ENCODE results near the gene ERG28. TPM values are rescaled to one million over a fixed set of nuclear protein-coding genes. Genes with fewer than 3 reads are reported as not detected.

The ERG28 gene
- total and polyA plus RNA-seq, 2 experiments from 2014 or later, result 6.6 to 21.4 TPM

DNA sequence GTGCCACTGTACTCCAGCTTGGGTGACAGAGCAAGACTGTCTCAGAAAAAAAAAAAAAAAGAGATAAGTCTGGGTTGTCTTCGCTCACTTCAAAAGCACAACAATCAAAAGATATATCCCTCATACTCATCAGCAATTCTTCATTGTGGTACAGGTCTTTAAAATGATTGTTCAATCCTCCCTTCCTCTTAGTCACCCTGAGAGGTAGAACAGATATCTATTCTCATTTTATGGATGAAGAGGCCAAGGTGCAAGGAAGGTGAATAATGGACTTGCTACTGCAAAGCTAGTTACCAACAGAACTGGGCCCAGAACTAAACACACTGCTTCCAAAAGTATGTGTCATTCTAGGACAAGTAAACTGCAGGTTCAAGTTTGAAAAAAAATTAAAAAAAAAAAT is 7.1 kb downstream of the ERG28 start:
- 86 to 95% methylated on average over 1 of the region's 1 CpG for WGBS, 2 experiments (ENCODE audit: low coverage in 1 of 2, low lambda C conversion rate in 2 of 2, missing lambda C conversion rate in 2 of 2)
- peaks cover 6% of the 10 kb centered on the region for H3K4me1 ChIP-seq (ENCODE audit: insufficient read depth)
- no peak for DNase-seq
- peaks cover 5% of the 10 kb centered on the region; the same call in 1 of the 2 replicates for H3K36me3 ChIP-seq (ENCODE audit: low read depth)
- H3K4me2 ChIP-seq (ENCODE audit: unreplicated experiment), result no peak overlapping the region
- no peak overlapping the region for H3K4me3 ChIP-seq
- H3K9me2 ChIP-seq (ENCODE audit: insufficient read depth), result no peaks in the 10 kb centered on the region
- H3K9me3 ChIP-seq (ENCODE audit: low read depth), result no peaks in the 10 kb centered on the region
- H3K27me3 ChIP-seq (replicated peaks; ENCODE audit: insufficient read depth), result no peaks in the 10 kb centered on the region
- no peak overlapping the region for H3K9ac ChIP-seq
- TF ChIP-seq EZH2 (IDR thresholded peaks at IDR 0.05; ENCODE audit: insufficient read depth, poor library complexity, severe bottlenecking), result no peak
- no peak for TF ChIP-seq EZH2phosphoT487 (IDR thresholded peaks at IDR 0.05; ENCODE audit: insufficient read depth, low read depth)
- no peaks in the 10 kb centered on the region for H4K20me1 ChIP-seq (ENCODE audit: insufficient read depth)
- no peaks in the 10 kb centered on the region for H3K79me2 ChIP-seq (ENCODE audit: insufficient read depth)
- no peak overlapping the region for H2AFZ ChIP-seq
- H3F3A ChIP-seq (ENCODE audit: insufficient read depth), result peaks cover 2% of the 10 kb centered on the region; the same call in 1 of the 2 replicates
- no peak overlapping the region for H3K27ac ChIP-seq
- in situ Hi-C loops (cut with MboI), result no loop called here

DNA sequence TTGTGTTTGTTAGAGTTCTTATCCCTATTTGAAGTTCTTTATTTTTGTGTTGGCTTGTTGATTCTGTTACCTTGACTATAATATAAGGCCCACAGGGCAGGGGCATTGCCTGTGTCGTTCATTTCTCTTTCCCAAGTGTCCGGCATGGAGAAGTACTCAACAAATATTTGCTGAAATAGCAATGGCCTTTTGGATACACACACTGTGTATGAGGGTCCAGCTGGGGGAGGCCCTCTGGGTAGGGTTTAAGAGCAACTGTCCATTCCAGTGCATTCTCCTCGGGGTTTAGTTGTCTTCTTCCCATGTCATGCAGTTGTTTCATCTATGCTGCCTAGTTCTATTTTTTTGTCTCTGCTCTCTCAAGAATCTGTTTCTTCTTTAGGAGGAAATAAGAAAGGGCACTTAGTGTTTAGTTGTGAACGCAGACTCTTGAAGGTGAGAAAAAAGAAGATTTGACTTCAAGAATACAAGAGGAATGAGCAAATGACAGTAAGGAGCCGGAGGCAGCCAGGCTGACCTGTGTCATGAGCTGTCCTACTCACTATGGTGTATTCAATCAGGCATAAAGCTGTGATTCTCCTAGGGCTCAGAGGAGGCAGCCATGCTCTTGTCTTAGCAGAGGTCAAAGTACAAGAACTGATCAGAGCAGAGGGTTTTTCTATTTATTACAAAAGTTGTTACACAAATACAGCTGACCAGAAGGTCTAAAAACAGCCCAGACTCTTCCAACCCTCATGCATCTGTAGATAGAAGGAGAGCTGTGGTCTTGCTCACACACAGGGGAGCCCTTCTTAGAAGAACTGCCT is 10.2 kb downstream of the ERG28 start:
- H3K79me2 ChIP-seq (ENCODE audit: insufficient read depth), result no peaks in the 10 kb centered on the region
- H3K9me3 ChIP-seq (ENCODE audit: low read depth), result no peaks in the 10 kb centered on the region
- H3K9ac ChIP-seq, result no peak overlapping the region
- no peak overlapping the region for H2AFZ ChIP-seq
- H4K20me1 ChIP-seq (ENCODE audit: insufficient read depth), result no peaks in the 10 kb centered on the region
- in situ Hi-C loops (cut with MboI), result no loop called here
- no peak overlapping the region for H3K27ac ChIP-seq
- H3K36me3 ChIP-seq (ENCODE audit: low read depth), result peaks cover 5% of the 10 kb centered on the region; the same call in 1 of the 2 replicates
- H3K9me2 ChIP-seq (ENCODE audit: insufficient read depth), result no peaks in the 10 kb centered on the region
- no peaks in the 10 kb centered on the region for H3K27me3 ChIP-seq (replicated peaks; ENCODE audit: insufficient read depth)
- no peak overlapping the region for H3K4me2 ChIP-seq (ENCODE audit: unreplicated experiment)
- TF ChIP-seq EZH2phosphoT487 (IDR thresholded peaks at IDR 0.05; ENCODE audit: insufficient read depth, low read depth), result no peak
- no peak for TF ChIP-seq EZH2 (IDR thresholded peaks at IDR 0.05; ENCODE audit: insufficient read depth, poor library complexity, severe bottlenecking)
- peaks cover 26% of the 10 kb centered on the region for H3K4me1 ChIP-seq (ENCODE audit: insufficient read depth)
- H3K4me3 ChIP-seq, result no peak overlapping the region
- no peak for DNase-seq
- peaks cover 15% of the 10 kb centered on the region for H3F3A ChIP-seq (ENCODE audit: insufficient read depth)
- 83 to 88% methylated on average over 5 of the region's 5 CpGs for WGBS, 2 experiments (ENCODE audit: low coverage in 1 of 2, low lambda C conversion rate in 2 of 2, missing lambda C conversion rate in 2 of 2)

DNA sequence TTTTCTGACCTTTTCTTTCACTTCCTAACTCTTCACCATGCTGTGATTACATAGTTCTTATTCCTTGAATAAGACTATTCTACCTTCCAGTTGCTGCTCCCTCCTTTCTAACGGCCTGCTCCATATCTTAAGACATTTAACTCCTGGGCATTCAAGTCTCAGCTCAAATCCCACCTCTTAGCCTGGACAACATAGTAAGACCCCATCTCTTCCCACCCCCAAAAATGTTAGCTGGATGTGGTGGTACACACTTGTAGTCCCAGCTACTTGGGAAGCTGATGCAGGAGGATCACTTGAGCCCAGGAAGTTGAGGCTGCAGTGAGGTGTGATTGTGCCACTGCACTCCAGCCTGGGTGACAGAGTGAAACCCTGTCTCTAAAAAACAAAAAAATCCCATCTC is 10.9 kb downstream of the ERG28 start:
- peaks cover 26% of the 10 kb centered on the region for H3K4me1 ChIP-seq (ENCODE audit: insufficient read depth)
- H3K27me3 ChIP-seq (replicated peaks; ENCODE audit: insufficient read depth), result no peaks in the 10 kb centered on the region
- peaks cover 15% of the 10 kb centered on the region for H3F3A ChIP-seq (ENCODE audit: insufficient read depth)
- WGBS, 2 experiments (ENCODE audit: low coverage in 1 of 2, low lambda C conversion rate in 2 of 2, missing lambda C conversion rate in 2 of 2), result 96 to 100% methylated on average over 1 of the region's 1 CpG
- in situ Hi-C loops (cut with MboI), result no loop called here
- peaks cover 5% of the 10 kb centered on the region; the same call in 1 of the 2 replicates for H3K36me3 ChIP-seq (ENCODE audit: low read depth)
- no peaks in the 10 kb centered on the region for H4K20me1 ChIP-seq (ENCODE audit: insufficient read depth)
- H3K79me2 ChIP-seq (ENCODE audit: insufficient read depth), result no peaks in the 10 kb centered on the region
- H3K9me3 ChIP-seq (ENCODE audit: low read depth), result no peaks in the 10 kb centered on the region
- H3K4me3 ChIP-seq, result no peak overlapping the region
- H3K27ac ChIP-seq, result no peak overlapping the region
- no peak overlapping the region for H3K4me2 ChIP-seq (ENCODE audit: unreplicated experiment)
- TF ChIP-seq EZH2phosphoT487 (IDR thresholded peaks at IDR 0.05; ENCODE audit: insufficient read depth, low read depth) (no peak), EZH2 (IDR thresholded peaks at IDR 0.05; ENCODE audit: insufficient read depth, poor library complexity, severe bottlenecking) (no peak)
- no peak overlapping the region for H2AFZ ChIP-seq
- H3K9me2 ChIP-seq (ENCODE audit: insufficient read depth), result no peaks in the 10 kb centered on the region
- no peak for DNase-seq
- no peak overlapping the region for H3K9ac ChIP-seq

DNA sequence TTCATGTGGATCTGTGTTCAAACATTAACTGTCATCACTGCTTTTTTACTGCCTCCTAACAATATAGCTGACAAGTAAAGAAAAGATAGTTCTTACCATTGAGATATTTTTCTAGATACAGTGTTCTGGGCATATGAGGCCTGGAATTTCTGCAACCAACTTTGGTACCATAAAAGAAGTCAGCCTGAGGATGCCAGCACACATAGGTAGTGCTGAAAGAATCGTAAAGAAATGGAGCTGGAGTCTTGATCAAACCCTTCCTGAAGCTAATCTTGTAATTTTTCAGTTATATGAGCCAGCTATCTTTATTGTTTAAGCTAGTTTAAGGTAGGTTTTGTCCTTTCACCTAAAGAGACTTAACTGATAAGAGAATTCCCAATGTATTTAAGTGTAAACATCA is 11.3 kb downstream of the ERG28 start:
- H3K9me3 ChIP-seq (ENCODE audit: low read depth), result no peaks in the 10 kb centered on the region
- H3K36me3 ChIP-seq (ENCODE audit: low read depth), result peaks cover 5% of the 10 kb centered on the region; the same call in 1 of the 2 replicates
- H3K79me2 ChIP-seq (ENCODE audit: insufficient read depth), result no peaks in the 10 kb centered on the region
- H3K9ac ChIP-seq, result no peak overlapping the region
- DNase-seq, result no peak
- TF ChIP-seq EZH2phosphoT487 (IDR thresholded peaks at IDR 0.05; ENCODE audit: insufficient read depth, low read depth), result no peak
- TF ChIP-seq EZH2 (IDR thresholded peaks at IDR 0.05; ENCODE audit: insufficient read depth, poor library complexity, severe bottlenecking), result no peak
- H3K9me2 ChIP-seq (ENCODE audit: insufficient read depth), result no peaks in the 10 kb centered on the region
- H3K27me3 ChIP-seq (replicated peaks; ENCODE audit: insufficient read depth), result no peaks in the 10 kb centered on the region
- H3F3A ChIP-seq (ENCODE audit: insufficient read depth), result peaks cover 15% of the 10 kb centered on the region
- in situ Hi-C loops (cut with MboI), result no loop called here
- no peaks in the 10 kb centered on the region for H4K20me1 ChIP-seq (ENCODE audit: insufficient read depth)
- H3K4me1 ChIP-seq (ENCODE audit: insufficient read depth), result peaks cover 26% of the 10 kb centered on the region
- H3K4me3 ChIP-seq, result no peak overlapping the region
- no peak overlapping the region for H3K4me2 ChIP-seq (ENCODE audit: unreplicated experiment)
- no peak overlapping the region for H3K27ac ChIP-seq
- 90 to 100% methylated on average over 1 of the region's 1 CpG for WGBS, 2 experiments (ENCODE audit: low coverage in 1 of 2, low lambda C conversion rate in 2 of 2, missing lambda C conversion rate in 2 of 2)
- H2AFZ ChIP-seq, result no peak overlapping the region
